Gastroesophageal sphincter (tissue), 3 donors: Measurements from ENCODE around the gene CTSK.
"Not testable (repeated sequence)": the region's sequence is repeated elsewhere in the genome, so short reads cannot be mapped to it uniquely, and the experiment has no call there.

Experiments
- CTCF ChIP-seq, 4 experiments: fragments of 200-600 bp in 2 of 4; fragments of 450-650 bp in 2 of 4; sonication (generic) in 1 of 4; IDR thresholded peaks; one replicate each; pipeline ENCODE4 v1.5.1; 2017 to 2019; ENCODE audit warnings: antibody characterized with exemption in 4 of 4, mild to moderate bottlenecking in 2 of 4, moderate library complexity in 2 of 4
- EP300 ChIP-seq: sonication (generic); formaldehyde crosslinking; IDR thresholded peaks from one replicate; pipeline ENCODE4 v1.6.1; 2017; ENCODE audit warnings: antibody characterized with exemption, mild to moderate bottlenecking
- POLR2A ChIP-seq, 2 donors: fragments of 450-650 bp; IDR thresholded peaks; one replicate each; pipeline ENCODE4 v1.6.1; 2017; ENCODE audit warnings: antibody characterized with exemption in 2 of 2, mild to moderate bottlenecking in 2 of 2, moderate library complexity in 1 of 2
- POLR2AphosphoS5 ChIP-seq: sonication (generic); formaldehyde crosslinking; IDR thresholded peaks from one replicate; pipeline ENCODE4 v1.6.1; 2017; ENCODE audit warnings: antibody characterized with exemption

GRCh38 chr1:150775931-150776505 lies 32.0 kb downstream of the CTSK start:
- not testable (repeated sequence) for TF ChIP-seq POLR2AphosphoS5; EP300; CTCF (IDR thresholded peaks at IDR 0.05); POLR2A (IDR thresholded peaks at IDR 0.05)
